GM21515 (cell line): ENCODE results near the gene PLTP.
"Not testable (repeated sequence)": the region's sequence is repeated elsewhere in the genome, so short reads cannot be mapped to it uniquely, and the experiment has no call there.

Source experiments
- ATAC-seq: cut with Tn5 transposase; IDR thresholded peaks from one replicate; pipeline ENCODE4 v1.9.1; 2021; ENCODE audit not compliant: unreplicated experiment

Gene PLTP

GRCh38 chr20:45911486-45912343, at the start of gene PLTP:
Gene PLTP (minus strand): TSS chr20:45912155. CDS start chr20:45911452, 703 bp downstream.
- ATAC-seq: no peak

- no peak for ATAC-seq
Observed at GRCh38 chr20:45959956-45960630, 48.1 kb upstream of the PLTP start.

- no peak for ATAC-seq
Observed at GRCh38 chr20:45959126-45959525, 47.2 kb upstream of the PLTP start.

- ATAC-seq: no peak
Observed at GRCh38 chr20:45958593-45958992, 46.6 kb upstream of the PLTP start.

GRCh38 chr20:45957021-45957941, 45.3 kb upstream of the PLTP start:
- no peak for ATAC-seq

GRCh38 chr20:45956326-45956725, 44.4 kb upstream of the PLTP start:
- not testable (repeated sequence) for ATAC-seq

- ATAC-seq: no peak
Observed at GRCh38 chr20:45953672-45954071, 41.7 kb upstream of the PLTP start.

GRCh38 chr20:45952861-45953260, 40.9 kb upstream of the PLTP start:
- no peak for ATAC-seq

- ATAC-seq: no peak
Observed at GRCh38 chr20:45951925-45952834, 40.2 kb upstream of the PLTP start.

- ATAC-seq: no peak
Observed at GRCh38 chr20:45950330-45950646, 38.3 kb upstream of the PLTP start.

- ATAC-seq: no peak
Observed at GRCh38 chr20:45949542-45950329, 37.8 kb upstream of the PLTP start.

GRCh38 chr20:45948742-45949541, 37.0 kb upstream of the PLTP start:
- no peak for ATAC-seq

- no peak for ATAC-seq
Observed at GRCh38 chr20:45948261-45948733, 36.3 kb upstream of the PLTP start.

- no peak for ATAC-seq
Observed at GRCh38 chr20:45947110-45947866, 35.3 kb upstream of the PLTP start.

GRCh38 chr20:45946149-45946970, 34.4 kb upstream of the PLTP start:
- ATAC-seq: no peak

- no peak for ATAC-seq
Observed at GRCh38 chr20:45945678-45946148, 33.8 kb upstream of the PLTP start.
